WTC11 (cell line): ENCODE measurements around the gene SLC27A6. TPM values are rescaled to one million over a fixed set of nuclear protein-coding genes. Genes with fewer than 3 reads are reported as not detected.

Experiments used
- ATAC-seq: fragments of 200-7000 bp; cut with Tn5 transposase; 2 replicates; pipeline ENCODE4 v1.10.0; 2021; ENCODE audit warnings: mild to moderate bottlenecking, moderate library complexity
- CTCF ChIA-PET: fragments of 300-600 bp; sonication (Branson Sonifier 250); formaldehyde crosslinking; loops from one replicate; lab custom pipeline; 2021; ENCODE audit warnings: antibody characterized with exemption; lab: Charles Lee
- POLR2A ChIA-PET: fragments of 350-600 bp; sonication (Branson Sonifier 250); formaldehyde crosslinking; loops from one replicate; lab custom pipeline; 2021; ENCODE audit warnings: antibody characterized with exemption; lab: Charles Lee
- DNase-seq: peaks from one replicate; pipeline ENCODE4 v3.0.0; 2021; ENCODE audit warnings: low spot score
- H3K27ac Mint-ChIP-seq: 2 replicates; pipeline ENCODE4 v1.8.0; 2021; ENCODE audit warnings: mixed read lengths
- H3K27me3 Mint-ChIP-seq: 2 replicates; pipeline ENCODE4 v1.8.0; 2021; ENCODE audit warnings: low read depth, mild to moderate bottlenecking, moderate library complexity, mixed read lengths
- H3K36me3 Mint-ChIP-seq: 2 replicates; pipeline ENCODE4 v1.8.0; 2021; ENCODE audit warnings: mixed read lengths
- H3K4me1 Mint-ChIP-seq: 2 replicates; pipeline ENCODE4 v1.8.0; 2022; ENCODE audit warnings: mixed read lengths
- H3K4me3 Mint-ChIP-seq: 2 replicates; pipeline ENCODE4 v1.8.0; 2021; ENCODE audit warnings: mild to moderate bottlenecking, moderate library complexity, mixed read lengths
- H3K9me3 Mint-ChIP-seq: 2 replicates; pipeline ENCODE4 v1.8.0; 2021; ENCODE audit warnings: mixed read lengths
- ELF4 ChIP-seq: sonication (generic); formaldehyde crosslinking; IDR thresholded peaks from 2 replicates; pipeline ENCODE4 v1.8.1; 2022; ENCODE audit warnings: low read depth, mild to moderate bottlenecking, moderate library complexity, missing genetic modification reagents
- FOXK1 ChIP-seq: sonication (generic); formaldehyde crosslinking; IDR thresholded peaks from 2 replicates; pipeline ENCODE4 v1.8.0; 2022; ENCODE audit warnings: mild to moderate bottlenecking, moderate library complexity, missing genetic modification reagents
- GABPB1 ChIP-seq: sonication (generic); formaldehyde crosslinking; IDR thresholded peaks from 2 replicates; pipeline ENCODE4 v1.8.1; 2023; ENCODE audit warnings: mild to moderate bottlenecking, missing genetic modification reagents
- GTF2I ChIP-seq: fragments of 250-450 bp; sonication (Bioruptor Pico); conservative IDR thresholded peaks from 2 replicates; pipeline ENCODE4 v1.4.0; 2021; ENCODE audit warnings: mild to moderate bottlenecking
- IRF2 ChIP-seq: sonication (generic); formaldehyde crosslinking; IDR thresholded peaks from 2 replicates; pipeline ENCODE4 v1.8.0; 2022; ENCODE audit warnings: low read depth, missing genetic modification reagents, borderline replicate concordance
- MXD4 ChIP-seq: fragments of 250-450 bp; sonication (Bioruptor Pico); IDR thresholded peaks from 2 replicates; pipeline ENCODE4 v1.8.0; 2021; ENCODE audit warnings: mild to moderate bottlenecking, moderate library complexity, borderline replicate concordance
- SMAD3 ChIP-seq: sonication (generic); formaldehyde crosslinking; IDR thresholded peaks from 2 replicates; pipeline ENCODE4 v1.8.0; 2022; ENCODE audit warnings: missing genetic modification reagents, mild to moderate bottlenecking, borderline replicate concordance
- TP53 ChIP-seq: sonication (generic); formaldehyde crosslinking; IDR thresholded peaks from 2 replicates; pipeline ENCODE4 v1.8.1; 2023; ENCODE audit warnings: mild to moderate bottlenecking, missing genetic modification reagents
- ZNF232 ChIP-seq: sonication (generic); formaldehyde crosslinking; IDR thresholded peaks from 2 replicates; pipeline ENCODE4 v1.8.0; 2022; ENCODE audit warnings: mild to moderate bottlenecking, missing genetic modification reagents
- ZNF263 ChIP-seq: sonication (generic); formaldehyde crosslinking; IDR thresholded peaks from 2 replicates; pipeline ENCODE4 v1.8.1; 2022; ENCODE audit warnings: low read depth, mild to moderate bottlenecking, moderate library complexity, missing genetic modification reagents
- ZNF396 ChIP-seq: fragments of 250-450 bp; sonication (Bioruptor Pico); IDR thresholded peaks from 2 replicates; pipeline ENCODE4 v1.8.0; 2021; ENCODE audit warnings: mild to moderate bottlenecking, moderate library complexity, borderline replicate concordance
- ZNF416 ChIP-seq: fragments of 250-450 bp; sonication (Bioruptor Pico); IDR thresholded peaks from 2 replicates; pipeline ENCODE4 v1.9.0; 2021; ENCODE audit warnings: mild to moderate bottlenecking, inconsistent platforms
- ZNF671 ChIP-seq: fragments of 250-450 bp; sonication (Bioruptor Pico); IDR thresholded peaks from 2 replicates; pipeline ENCODE4 v1.8.0; 2021; ENCODE audit warnings: mild to moderate bottlenecking
- total RNA-seq: library from RNA; stranded (reverse); gene quantifications from 3 replicates; pipeline ENCODE4 v1.2.3, GENCODE V29; 2021
- TF ChIP-seq, protein P1 (sequence below): fragments of 250-450 bp; sonication (Bioruptor Pico); conservative IDR thresholded peaks from 2 replicates; pipeline ENCODE4 v1.9.0; 2021; ENCODE audit warnings: mild to moderate bottlenecking
- TF ChIP-seq, protein P2 (sequence below): sonication (generic); formaldehyde crosslinking; IDR thresholded peaks from 2 replicates; pipeline ENCODE4 v1.8.1; 2023; ENCODE audit warnings: mild to moderate bottlenecking, missing genetic modification reagents
- TF ChIP-seq, protein P3 (sequence below): sonication (generic); formaldehyde crosslinking; IDR thresholded peaks from 2 replicates; pipeline ENCODE4 v1.8.0; 2022; ENCODE audit warnings: mild to moderate bottlenecking, missing genetic modification reagents
- TF ChIP-seq, protein P4 (sequence below): sonication (generic); formaldehyde crosslinking; IDR thresholded peaks from 2 replicates; pipeline ENCODE4 v1.8.1; 2022; ENCODE audit warnings: low read depth, mild to moderate bottlenecking, moderate library complexity, missing genetic modification reagents, borderline replicate concordance
- TF ChIP-seq, protein P5 (sequence below): sonication (generic); formaldehyde crosslinking; IDR thresholded peaks from 2 replicates; pipeline ENCODE4 v1.8.0; 2023; ENCODE audit warnings: missing genetic modification reagents, mild to moderate bottlenecking, borderline replicate concordance
- TF ChIP-seq, protein P6 (sequence below): sonication (generic); formaldehyde crosslinking; IDR thresholded peaks from 2 replicates; pipeline ENCODE4 v1.8.1; 2022; ENCODE audit warnings: mild to moderate bottlenecking, missing genetic modification reagents, moderate library complexity, borderline replicate concordance
- TF ChIP-seq, protein P7 (sequence below): sonication (generic); formaldehyde crosslinking; IDR thresholded peaks from 2 replicates; pipeline ENCODE4 v1.8.1; 2022; ENCODE audit warnings: mild to moderate bottlenecking, moderate library complexity, missing genetic modification reagents

SLC27A6 gene
- total RNA-seq, 1 experiment from 2014 or later: 3.6 TPM

DNA sequence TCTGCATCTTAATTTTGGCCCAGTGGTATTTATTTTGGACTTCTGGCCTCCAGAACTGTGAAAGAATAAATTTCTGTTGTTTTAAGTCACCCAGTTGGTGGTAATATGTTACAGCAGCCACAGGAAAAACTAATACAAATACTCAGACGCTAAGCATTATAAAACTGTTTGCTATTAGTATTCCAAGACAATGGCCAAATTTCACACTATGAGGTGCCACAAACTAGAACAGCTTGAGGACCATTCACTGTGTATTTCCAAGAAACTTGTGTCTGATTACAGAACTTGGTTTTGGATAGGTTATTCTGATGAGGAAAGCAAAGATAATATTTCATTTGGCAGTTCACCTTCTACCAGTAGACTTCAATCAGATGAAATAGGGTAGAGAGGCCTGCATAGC, 113.0 kb downstream of the SLC27A6 start:
- no peaks in the 10 kb centered on the region; the same call in 1 of the 2 replicates for H3K27me3 Mint-ChIP-seq
- TF ChIP-seq TP53 (CRISPR knock-in tag) (no peak), FOXK1 (CRISPR knock-in tag) (no peak), ZNF232 (CRISPR knock-in tag) (no peak), MXD4 (CRISPR knock-in tag) (no peak), SMAD3 (CRISPR knock-in tag) (no peak), GTF2I (CRISPR knock-in tag) (no peak), ZNF416 (no peak), ZNF671 (CRISPR knock-in tag) (no peak)
- TF ChIP-seq, protein P1, sequence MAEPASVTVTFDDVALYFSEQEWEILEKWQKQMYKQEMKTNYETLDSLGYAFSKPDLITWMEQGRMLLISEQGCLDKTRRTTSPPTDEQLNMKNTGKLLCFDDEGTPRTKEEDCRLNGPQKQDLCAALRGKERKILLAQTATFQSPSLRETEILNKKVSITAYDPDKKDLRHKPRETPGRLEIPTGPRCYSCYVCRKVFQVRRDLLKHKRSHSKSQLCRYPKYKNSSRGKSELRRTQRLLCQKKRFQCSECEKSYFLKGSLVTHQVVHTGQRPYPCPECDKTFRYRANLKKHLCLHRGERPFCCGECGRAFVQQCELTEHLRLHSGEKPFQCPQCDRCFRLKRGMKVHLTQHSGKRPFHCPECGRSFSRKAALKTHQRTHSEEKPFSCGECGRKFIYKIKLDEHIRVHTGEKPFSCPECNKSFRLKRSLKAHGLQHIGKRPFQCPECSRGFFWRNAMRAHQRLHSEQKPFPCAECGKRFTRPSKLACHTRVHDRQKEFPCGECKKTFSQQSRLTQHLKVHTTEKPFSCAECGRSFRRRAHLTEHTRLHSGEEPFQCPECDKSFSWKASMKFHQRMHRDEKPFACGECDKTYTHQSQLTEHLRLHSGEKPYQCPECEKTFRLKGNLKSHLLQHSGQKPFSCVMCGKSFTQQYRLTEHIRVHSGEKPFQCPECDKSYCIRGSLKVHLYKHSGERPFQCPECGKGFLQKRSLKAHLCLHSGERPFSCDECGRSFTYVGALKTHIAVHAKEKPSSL (CRISPR knock-in tag): no peak
- TF ChIP-seq, protein P2, sequence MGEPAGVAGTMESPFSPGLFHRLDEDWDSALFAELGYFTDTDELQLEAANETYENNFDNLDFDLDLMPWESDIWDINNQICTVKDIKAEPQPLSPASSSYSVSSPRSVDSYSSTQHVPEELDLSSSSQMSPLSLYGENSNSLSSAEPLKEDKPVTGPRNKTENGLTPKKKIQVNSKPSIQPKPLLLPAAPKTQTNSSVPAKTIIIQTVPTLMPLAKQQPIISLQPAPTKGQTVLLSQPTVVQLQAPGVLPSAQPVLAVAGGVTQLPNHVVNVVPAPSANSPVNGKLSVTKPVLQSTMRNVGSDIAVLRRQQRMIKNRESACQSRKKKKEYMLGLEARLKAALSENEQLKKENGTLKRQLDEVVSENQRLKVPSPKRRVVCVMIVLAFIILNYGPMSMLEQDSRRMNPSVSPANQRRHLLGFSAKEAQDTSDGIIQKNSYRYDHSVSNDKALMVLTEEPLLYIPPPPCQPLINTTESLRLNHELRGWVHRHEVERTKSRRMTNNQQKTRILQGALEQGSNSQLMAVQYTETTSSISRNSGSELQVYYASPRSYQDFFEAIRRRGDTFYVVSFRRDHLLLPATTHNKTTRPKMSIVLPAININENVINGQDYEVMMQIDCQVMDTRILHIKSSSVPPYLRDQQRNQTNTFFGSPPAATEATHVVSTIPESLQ: no peak
- TF ChIP-seq, protein P3, sequence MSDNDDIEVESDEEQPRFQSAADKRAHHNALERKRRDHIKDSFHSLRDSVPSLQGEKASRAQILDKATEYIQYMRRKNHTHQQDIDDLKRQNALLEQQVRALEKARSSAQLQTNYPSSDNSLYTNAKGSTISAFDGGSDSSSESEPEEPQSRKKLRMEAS: no peak
- TF ChIP-seq, protein P4, sequence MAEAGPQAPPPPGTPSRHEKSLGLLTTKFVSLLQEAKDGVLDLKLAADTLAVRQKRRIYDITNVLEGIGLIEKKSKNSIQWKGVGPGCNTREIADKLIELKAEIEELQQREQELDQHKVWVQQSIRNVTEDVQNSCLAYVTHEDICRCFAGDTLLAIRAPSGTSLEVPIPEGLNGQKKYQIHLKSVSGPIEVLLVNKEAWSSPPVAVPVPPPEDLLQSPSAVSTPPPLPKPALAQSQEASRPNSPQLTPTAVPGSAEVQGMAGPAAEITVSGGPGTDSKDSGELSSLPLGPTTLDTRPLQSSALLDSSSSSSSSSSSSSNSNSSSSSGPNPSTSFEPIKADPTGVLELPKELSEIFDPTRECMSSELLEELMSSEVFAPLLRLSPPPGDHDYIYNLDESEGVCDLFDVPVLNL: no peak
- TF ChIP-seq, protein P5, sequence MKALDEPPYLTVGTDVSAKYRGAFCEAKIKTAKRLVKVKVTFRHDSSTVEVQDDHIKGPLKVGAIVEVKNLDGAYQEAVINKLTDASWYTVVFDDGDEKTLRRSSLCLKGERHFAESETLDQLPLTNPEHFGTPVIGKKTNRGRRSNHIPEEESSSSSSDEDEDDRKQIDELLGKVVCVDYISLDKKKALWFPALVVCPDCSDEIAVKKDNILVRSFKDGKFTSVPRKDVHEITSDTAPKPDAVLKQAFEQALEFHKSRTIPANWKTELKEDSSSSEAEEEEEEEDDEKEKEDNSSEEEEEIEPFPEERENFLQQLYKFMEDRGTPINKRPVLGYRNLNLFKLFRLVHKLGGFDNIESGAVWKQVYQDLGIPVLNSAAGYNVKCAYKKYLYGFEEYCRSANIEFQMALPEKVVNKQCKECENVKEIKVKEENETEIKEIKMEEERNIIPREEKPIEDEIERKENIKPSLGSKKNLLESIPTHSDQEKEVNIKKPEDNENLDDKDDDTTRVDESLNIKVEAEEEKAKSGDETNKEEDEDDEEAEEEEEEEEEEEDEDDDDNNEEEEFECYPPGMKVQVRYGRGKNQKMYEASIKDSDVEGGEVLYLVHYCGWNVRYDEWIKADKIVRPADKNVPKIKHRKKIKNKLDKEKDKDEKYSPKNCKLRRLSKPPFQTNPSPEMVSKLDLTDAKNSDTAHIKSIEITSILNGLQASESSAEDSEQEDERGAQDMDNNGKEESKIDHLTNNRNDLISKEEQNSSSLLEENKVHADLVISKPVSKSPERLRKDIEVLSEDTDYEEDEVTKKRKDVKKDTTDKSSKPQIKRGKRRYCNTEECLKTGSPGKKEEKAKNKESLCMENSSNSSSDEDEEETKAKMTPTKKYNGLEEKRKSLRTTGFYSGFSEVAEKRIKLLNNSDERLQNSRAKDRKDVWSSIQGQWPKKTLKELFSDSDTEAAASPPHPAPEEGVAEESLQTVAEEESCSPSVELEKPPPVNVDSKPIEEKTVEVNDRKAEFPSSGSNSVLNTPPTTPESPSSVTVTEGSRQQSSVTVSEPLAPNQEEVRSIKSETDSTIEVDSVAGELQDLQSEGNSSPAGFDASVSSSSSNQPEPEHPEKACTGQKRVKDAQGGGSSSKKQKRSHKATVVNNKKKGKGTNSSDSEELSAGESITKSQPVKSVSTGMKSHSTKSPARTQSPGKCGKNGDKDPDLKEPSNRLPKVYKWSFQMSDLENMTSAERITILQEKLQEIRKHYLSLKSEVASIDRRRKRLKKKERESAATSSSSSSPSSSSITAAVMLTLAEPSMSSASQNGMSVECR (CRISPR knock-in tag): no peak
- ChIA-PET POLR2A (no interaction called here), CTCF (no interaction called here)
- no peak for ATAC-seq
- H3K27ac Mint-ChIP-seq: no peak overlapping the region
- no peaks in the 10 kb centered on the region for H3K9me3 Mint-ChIP-seq
- no peaks in the 10 kb centered on the region for H3K4me1 Mint-ChIP-seq
- no peaks in the 10 kb centered on the region for H3K36me3 Mint-ChIP-seq
- no peak overlapping the region for H3K4me3 Mint-ChIP-seq
- DNase-seq: no peak

DNA sequence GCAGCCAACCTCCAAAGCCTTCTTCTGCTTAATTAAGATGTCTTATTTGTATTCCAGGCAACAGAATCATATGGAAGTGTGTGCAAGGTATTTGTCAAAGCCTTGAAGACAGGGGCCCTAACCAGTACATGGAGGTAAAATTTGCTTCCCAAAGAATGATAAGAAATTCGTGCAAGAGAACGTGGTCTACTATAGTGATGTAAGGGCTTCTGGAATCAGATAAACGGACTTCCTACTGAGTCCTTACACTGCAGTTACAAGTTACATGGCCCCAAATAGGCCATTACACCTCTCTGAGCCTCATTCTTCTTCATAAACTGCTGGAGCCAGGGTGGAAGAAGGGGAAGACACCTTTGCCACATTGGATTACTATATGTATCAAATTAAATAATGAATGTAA, 113.4 kb downstream of the SLC27A6 start:
- no peaks in the 10 kb centered on the region for H3K9me3 Mint-ChIP-seq
- no peaks in the 10 kb centered on the region for H3K36me3 Mint-ChIP-seq
- H3K27me3 Mint-ChIP-seq: no peaks in the 10 kb centered on the region; the same call in 1 of the 2 replicates
- POLR2A ChIA-PET: no interaction called here
- no peak overlapping the region for H3K4me3 Mint-ChIP-seq
- CTCF ChIA-PET: no interaction called here
- no peak for DNase-seq
- no peak overlapping the region for H3K27ac Mint-ChIP-seq
- no peaks in the 10 kb centered on the region for H3K4me1 Mint-ChIP-seq
- no peak for ATAC-seq
- TF ChIP-seq GABPB1 (CRISPR knock-in tag): no peak
- no peak for TF ChIP-seq IRF2
- TF ChIP-seq, protein P6, sequence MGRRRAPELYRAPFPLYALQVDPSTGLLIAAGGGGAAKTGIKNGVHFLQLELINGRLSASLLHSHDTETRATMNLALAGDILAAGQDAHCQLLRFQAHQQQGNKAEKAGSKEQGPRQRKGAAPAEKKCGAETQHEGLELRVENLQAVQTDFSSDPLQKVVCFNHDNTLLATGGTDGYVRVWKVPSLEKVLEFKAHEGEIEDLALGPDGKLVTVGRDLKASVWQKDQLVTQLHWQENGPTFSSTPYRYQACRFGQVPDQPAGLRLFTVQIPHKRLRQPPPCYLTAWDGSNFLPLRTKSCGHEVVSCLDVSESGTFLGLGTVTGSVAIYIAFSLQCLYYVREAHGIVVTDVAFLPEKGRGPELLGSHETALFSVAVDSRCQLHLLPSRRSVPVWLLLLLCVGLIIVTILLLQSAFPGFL: no peak
- no peak for TF ChIP-seq ZNF396 (CRISPR knock-in tag)
- TF ChIP-seq, protein P7, sequence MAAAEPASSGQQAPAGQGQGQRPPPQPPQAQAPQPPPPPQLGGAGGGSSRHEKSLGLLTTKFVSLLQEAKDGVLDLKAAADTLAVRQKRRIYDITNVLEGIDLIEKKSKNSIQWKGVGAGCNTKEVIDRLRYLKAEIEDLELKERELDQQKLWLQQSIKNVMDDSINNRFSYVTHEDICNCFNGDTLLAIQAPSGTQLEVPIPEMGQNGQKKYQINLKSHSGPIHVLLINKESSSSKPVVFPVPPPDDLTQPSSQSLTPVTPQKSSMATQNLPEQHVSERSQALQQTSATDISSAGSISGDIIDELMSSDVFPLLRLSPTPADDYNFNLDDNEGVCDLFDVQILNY (CRISPR knock-in tag): no peak
- TF ChIP-seq ZNF671 (CRISPR knock-in tag): no peak
- no peak for TF ChIP-seq ELF4
- TF ChIP-seq ZNF263 (CRISPR knock-in tag): no peak
- TF ChIP-seq, protein P3: no peak
- TF ChIP-seq FOXK1 (CRISPR knock-in tag): no peak
- TF ChIP-seq, protein P2: no peak
